GM21515 (cell line): ENCODE measurements around the gene SERPINA5.

Experiments used
- ATAC-seq: cut with Tn5 transposase; IDR thresholded peaks from one replicate; pipeline ENCODE4 v1.9.1; 2021; ENCODE audit not compliant: unreplicated experiment

The SERPINA5 gene, protein sequence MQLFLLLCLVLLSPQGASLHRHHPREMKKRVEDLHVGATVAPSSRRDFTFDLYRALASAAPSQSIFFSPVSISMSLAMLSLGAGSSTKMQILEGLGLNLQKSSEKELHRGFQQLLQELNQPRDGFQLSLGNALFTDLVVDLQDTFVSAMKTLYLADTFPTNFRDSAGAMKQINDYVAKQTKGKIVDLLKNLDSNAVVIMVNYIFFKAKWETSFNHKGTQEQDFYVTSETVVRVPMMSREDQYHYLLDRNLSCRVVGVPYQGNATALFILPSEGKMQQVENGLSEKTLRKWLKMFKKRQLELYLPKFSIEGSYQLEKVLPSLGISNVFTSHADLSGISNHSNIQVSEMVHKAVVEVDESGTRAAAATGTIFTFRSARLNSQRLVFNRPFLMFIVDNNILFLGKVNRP

DNA sequence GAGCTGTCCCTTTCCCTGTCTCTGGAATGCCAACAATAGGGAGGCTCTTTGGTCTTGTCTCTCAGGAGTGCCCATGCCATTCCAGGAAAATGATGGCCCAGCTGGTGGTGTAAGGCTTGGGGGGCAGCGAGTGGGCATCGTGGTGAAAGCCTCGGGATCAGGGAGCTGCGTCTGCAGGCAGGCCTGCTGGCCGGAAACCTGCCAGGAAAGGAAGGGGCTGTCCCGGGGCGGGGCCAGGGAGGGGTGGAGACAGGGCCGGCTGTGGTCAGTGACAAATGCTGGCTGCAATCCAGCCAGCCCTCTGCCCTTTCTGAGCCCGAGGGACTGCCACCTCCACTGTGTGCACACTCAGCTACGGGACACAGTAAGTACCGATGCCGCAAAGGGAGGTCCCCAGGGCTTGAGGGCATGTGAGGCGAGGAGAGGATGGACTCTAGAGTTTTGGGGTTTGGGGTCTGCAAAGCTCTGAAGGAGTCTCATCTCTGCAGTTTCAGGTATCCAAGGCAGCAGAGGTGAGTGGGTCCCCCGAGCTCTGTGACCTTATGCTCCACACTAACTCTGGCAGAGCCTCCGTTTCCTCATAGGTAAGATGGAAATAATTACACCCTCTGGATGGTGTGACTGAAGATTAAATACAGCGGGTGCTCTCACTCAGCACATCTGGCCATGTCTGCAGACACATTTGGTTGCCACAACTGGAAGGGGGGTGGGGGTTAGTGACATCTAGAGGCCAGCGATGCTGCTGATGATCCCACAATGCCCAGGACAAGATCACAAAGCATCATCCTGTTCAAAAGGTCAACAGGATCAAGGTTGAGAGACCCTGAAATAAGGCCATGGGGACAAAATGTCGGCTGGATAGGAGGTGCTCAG, at the start of gene SERPINA5:
Gene SERPINA5 (plus strand): TSS at position 300 of the 873 bp plus-strand sequence. CDS start 5,937 bp downstream, outside the sequence.
- no peak for ATAC-seq

DNA sequence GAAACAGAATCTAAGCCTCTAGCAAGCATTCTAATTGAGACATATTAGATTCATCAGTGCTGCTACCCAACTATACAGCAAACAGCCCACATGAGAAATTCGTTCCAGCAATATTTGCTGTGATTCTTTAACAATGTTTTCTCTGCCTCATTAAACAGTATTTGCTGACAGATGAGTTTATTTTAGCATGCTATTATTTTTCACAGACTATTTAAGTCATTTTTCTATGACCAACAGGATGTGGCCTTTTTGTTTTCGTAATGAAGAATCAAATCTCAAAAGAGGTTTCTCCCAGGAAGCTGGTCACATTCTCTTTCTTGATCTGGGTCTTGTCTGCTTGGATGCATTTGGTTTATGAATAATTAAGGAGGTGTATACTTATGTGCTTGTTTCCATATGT, 48.8 kb upstream of the SERPINA5 start:
- no peak for ATAC-seq

- ATAC-seq, result no peak
These were observed 45.7 kb upstream of the SERPINA5 start for GRCh38 chr14:94535506-94535905.

DNA sequence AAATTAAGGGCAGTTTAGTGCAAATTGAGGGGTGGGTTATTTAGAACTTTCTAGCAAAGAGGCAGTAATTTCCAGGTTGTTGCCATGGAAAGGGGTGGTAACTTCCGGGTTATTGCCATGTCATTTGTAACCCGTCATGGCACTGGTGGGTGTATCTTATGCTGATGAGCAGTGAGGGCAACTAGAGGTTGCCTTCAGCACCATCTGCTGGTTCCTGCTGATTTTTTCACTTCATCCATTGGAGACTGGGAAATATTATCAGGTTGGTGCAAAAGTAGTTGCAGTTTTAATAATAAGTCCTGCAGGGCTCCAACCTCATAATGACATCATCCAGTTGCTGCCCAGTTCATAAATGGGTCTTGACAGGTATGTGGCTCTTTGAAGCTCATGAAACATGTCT, 44.4 kb upstream of the SERPINA5 start:
- ATAC-seq, result no peak

- ATAC-seq, result no peak
These were observed 43.0 kb upstream of the SERPINA5 start for GRCh38 chr14:94538070-94538740.

- no peak for ATAC-seq
These were observed 42.0 kb upstream of the SERPINA5 start for GRCh38 chr14:94539181-94539580.

- no peak for ATAC-seq
These were observed 41.0 kb upstream of the SERPINA5 start for GRCh38 chr14:94540031-94540794.

GRCh38 chr14:94541234-94541975, 39.8 kb upstream of the SERPINA5 start:
- no peak for ATAC-seq

GRCh38 chr14:94542111-94542810, 39.0 kb upstream of the SERPINA5 start:
- no peak for ATAC-seq

GRCh38 chr14:94542811-94543440, 38.3 kb upstream of the SERPINA5 start:
- no peak for ATAC-seq

GRCh38 chr14:94543449-94544124, 37.6 kb upstream of the SERPINA5 start:
- ATAC-seq, result no peak

DNA sequence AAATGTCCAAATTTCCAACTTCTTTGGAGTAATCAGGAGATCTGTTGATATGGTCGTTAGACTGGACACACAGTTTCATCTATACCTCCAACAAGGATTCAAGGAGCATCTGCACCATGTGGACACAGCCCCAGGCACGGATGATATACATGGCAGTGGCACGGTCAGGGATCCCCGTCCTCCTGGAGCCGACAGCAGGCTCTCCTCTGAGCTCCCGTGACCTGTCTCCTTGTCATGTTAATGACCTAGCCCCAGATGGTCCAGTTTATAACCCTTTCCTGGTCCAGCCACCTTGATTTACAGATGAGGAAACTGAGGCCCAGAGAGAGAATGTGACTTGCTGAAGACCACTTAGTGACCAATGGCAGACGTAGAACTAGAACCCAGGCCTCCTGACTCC, 36.5 kb upstream of the SERPINA5 start:
- no peak for ATAC-seq

- no peak for ATAC-seq
These were observed 35.9 kb upstream of the SERPINA5 start for GRCh38 chr14:94545131-94545841.

- no peak for ATAC-seq
These were observed 34.0 kb upstream of the SERPINA5 start for GRCh38 chr14:94547151-94547680.

DNA sequence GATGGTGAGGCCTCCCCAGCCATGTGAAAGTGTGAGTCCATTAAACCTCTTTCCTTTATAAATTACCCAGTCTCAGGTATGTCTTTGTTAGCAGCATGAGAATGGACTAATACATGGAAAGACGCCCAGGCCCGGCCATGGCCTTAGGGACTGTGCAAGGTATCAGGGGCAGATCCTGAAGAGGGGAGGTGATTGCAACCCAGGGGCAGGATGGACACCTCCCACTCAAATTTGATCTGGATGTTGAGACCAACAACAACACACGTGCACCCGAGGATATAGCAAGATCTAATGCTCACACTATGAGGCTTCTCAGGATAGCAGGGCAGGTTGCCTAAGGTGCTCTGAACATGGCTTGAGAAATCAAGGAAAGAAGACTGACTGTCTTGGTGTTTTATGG, 33.5 kb upstream of the SERPINA5 start:
- ATAC-seq, result no peak

- no peak for ATAC-seq
These were observed 32.9 kb upstream of the SERPINA5 start for GRCh38 chr14:94548131-94548998.
